Amniotic stem cell (primary cell): ENCODE measurements around the gene GAS5.
"Not testable (repeated sequence)": the region's sequence is repeated elsewhere in the genome, so short reads cannot be mapped to it uniquely, and the experiment has no call there.

Experiments
- DNase-seq: peaks from one replicate; lab custom pipeline; 2025; lab: John Stamatoyannopoulos, UW

GAS5 gene

GRCh38 chr1:173869021-173869359 lies 1.2 kb upstream of the GAS5 start:
- no peak for DNase-seq

- no peak for DNase-seq
These were observed 654 bp upstream of the GAS5 start, which contains the start of gene ZBTB37 for GRCh38 chr1:173868266-173869020. ZBTB37 (plus strand) TSS chr1:173868380; CDS start chr1:173870226, 1,846 bp downstream.

GRCh38 chr1:173867141-173867752 lies 542 bp downstream of the GAS5 start:
- no peak for DNase-seq

GRCh38 chr1:173866413-173867115 lies 1.2 kb downstream of the GAS5 start:
- no peak for DNase-seq

GRCh38 chr1:173865468-173866164 lies 2.2 kb downstream of the GAS5 start:
- no peak for DNase-seq

GRCh38 chr1:173864179-173864867 lies 3.5 kb downstream of the GAS5 start:
- DNase-seq, result no peak

- no peak for DNase-seq
These were observed 4.3 kb downstream of the GAS5 start for GRCh38 chr1:173863224-173864161.

GRCh38 chr1:173862769-173863223 lies 5.0 kb downstream of the GAS5 start:
- no peak for DNase-seq

- not testable (repeated sequence) for DNase-seq
These were observed 5.5 kb downstream of the GAS5 start for GRCh38 chr1:173862146-173862768.

GRCh38 chr1:173861731-173862145 lies 6.1 kb downstream of the GAS5 start:
- DNase-seq, result no peak

- DNase-seq, result no peak
These were observed 7.7 kb downstream of the GAS5 start for GRCh38 chr1:173860065-173860464.

GRCh38 chr1:173859547-173859946 lies 8.2 kb downstream of the GAS5 start:
- not testable (repeated sequence) for DNase-seq

- no peak for DNase-seq
These were observed 10.3 kb downstream of the GAS5 start for GRCh38 chr1:173857363-173857917.

- no peak for DNase-seq
These were observed 10.9 kb downstream of the GAS5 start for GRCh38 chr1:173856903-173857302.

- DNase-seq, result no peak
These were observed 11.8 kb downstream of the GAS5 start for GRCh38 chr1:173856014-173856413.

- no peak for DNase-seq
These were observed 14.7 kb downstream of the GAS5 start for GRCh38 chr1:173853074-173853473.

- no peak for DNase-seq
These were observed 15.7 kb downstream of the GAS5 start for GRCh38 chr1:173852105-173852504.

- DNase-seq, result no peak
These were observed 35.0 kb downstream of the GAS5 start for GRCh38 chr1:173832748-173833147.

- no peak for DNase-seq
These were observed 40.2 kb downstream of the GAS5 start for GRCh38 chr1:173827611-173828010.
